HG02852 (cell line): ENCODE measurements around the gene TERB1.

Experiments used
- ATAC-seq: cut with Tn5 transposase; IDR thresholded peaks from one replicate; pipeline ENCODE4 v1.9.1; 2021; ENCODE audit warnings: mild to moderate bottlenecking, moderate library complexity; ENCODE audit not compliant: unreplicated experiment

Gene TERB1

DNA sequence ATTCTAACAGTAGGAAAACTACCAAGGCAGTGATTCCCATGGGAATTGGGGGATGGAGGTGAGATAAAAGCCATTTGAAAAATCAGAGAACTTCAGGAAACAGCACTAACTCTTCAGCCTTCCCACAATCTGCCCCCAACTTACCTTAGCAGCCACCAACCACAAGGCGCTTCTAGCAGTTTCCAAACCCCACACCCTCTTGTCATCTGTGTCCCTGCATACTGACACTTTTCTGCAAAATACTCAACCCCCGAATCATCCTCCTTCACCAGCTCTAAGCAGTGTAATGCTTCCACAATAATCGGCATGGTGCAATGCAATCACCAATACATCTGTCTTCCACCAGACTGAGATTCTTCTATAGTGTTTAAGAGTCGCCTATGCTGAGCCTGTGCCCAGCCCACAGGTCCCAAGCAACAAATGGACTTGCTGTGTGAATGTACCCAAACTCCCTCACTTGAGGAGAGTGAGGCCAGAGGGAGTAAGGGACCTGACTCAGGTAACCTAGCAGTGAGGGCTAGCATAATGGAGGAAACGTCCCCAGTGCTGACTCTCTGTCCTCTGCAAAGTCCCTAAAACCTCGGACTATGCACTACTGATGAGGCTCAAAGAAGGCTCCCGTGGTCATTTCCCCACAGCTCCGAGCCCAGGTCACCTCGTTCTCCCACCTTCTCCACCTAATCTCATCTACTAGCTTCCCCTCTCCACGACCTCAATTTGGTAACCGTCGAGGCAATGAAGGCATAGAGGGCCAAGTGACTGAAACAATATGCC lies 50.9 kb downstream of the TERB1 start:
- no peak for ATAC-seq

DNA sequence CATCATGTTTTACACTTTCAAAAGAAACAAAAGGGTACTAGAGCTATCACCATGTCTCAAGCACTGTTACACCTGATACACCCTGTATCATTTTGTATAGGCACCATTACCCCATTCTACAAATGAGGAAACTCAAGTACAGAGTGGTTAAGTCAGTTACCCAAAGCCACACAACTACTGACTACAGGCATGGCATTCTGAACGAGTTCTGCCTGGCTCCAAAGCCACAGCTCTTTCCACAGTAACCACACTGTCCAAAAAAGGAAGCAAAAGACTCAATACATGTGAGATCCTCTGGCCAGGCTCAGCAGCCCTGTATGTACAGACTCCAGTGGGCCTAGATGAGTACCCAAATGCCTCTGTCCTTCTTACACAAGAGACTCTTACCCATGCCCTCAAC lies 54.7 kb downstream of the TERB1 start:
- no peak for ATAC-seq

DNA sequence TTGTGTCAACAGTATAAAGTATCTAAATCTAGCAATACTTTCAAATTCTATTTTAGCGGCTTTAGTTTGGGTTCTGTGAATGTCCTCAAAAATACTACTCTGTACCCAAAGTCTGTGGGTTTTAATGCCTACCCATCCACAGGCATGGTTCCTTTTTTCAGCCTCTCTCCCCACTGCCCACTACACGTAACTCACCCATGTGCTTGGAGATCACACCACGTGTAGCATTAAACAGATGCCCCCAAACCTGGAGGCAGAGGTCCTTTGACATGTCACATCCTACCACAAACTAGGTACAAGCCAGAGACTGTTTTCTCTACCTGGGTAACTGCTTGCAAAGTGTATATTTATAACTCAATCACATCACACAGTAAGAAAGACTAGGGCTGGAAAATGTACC lies 55.3 kb downstream of the TERB1 start:
- no peak for ATAC-seq

- ATAC-seq = no peak
These were observed 59.2 kb downstream of the TERB1 start for GRCh38 chr16:66741950-66742808.

- ATAC-seq = no peak
These were observed 60.0 kb downstream of the TERB1 start for GRCh38 chr16:66741169-66741900.

DNA sequence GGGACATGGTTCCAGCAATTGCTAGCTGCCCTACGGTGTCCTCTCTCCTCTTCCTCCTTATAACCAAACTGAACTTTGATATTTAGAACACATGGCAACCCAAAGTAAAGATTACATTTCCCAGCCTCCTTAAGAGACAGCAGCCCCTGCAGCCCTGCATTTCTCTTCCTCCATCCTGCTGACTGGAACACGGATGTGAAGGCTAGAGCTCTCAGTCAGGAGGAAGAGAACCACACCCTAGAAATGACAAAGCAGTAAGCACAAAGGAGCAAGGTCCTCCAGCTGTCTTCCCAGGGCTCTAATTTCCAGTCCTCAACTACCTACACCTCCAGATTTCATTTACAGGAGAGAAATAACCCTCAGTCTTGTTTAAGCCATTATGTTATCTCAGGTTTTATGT lies 60.9 kb downstream of the TERB1 start:
- ATAC-seq = no peak

GRCh38 chr16:66740010-66740409 lies 61.4 kb downstream of the TERB1 start:
- ATAC-seq = no peak

DNA sequence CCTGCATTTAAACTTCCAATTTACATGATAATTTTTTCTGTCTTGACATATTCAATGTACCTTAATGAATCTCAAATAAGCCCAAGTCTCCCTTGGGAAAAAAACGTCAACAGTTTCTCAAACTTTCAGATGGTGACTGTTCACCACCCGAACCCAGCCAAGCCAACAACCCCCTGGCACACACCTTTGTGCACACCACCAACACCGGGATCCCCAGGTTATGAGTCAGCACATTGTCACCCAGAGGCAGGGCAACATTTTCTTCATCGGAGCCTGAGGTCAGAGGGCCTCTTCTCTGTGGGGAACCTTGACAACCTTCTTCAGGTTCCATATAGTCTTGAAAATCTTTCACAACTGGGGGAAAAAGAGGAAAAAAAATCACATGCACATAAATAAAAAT lies 65.5 kb downstream of the TERB1 start:
- no peak for ATAC-seq

DNA sequence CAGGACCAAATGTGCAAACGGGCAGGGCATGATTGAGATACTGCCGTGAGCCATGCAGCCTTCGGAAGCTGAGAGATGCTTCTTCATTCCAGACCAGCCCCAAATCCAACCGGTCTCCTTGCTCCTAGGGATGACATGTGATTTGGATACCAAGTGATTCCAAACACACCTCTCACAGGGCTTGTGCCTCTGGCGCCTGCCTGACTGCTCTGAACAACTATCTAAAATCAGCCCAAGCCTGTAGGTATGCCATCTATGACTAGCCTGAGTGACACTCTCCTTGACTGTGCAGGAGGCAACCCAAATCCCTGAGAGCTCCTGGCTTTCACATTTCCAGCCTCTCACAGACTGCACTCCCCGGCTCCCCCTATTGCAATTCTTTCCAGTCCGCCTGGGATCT lies 70.3 kb downstream of the TERB1 start:
- no peak for ATAC-seq

GRCh38 chr16:66728804-66729203 lies 72.6 kb downstream of the TERB1 start:
- no peak for ATAC-seq

DNA sequence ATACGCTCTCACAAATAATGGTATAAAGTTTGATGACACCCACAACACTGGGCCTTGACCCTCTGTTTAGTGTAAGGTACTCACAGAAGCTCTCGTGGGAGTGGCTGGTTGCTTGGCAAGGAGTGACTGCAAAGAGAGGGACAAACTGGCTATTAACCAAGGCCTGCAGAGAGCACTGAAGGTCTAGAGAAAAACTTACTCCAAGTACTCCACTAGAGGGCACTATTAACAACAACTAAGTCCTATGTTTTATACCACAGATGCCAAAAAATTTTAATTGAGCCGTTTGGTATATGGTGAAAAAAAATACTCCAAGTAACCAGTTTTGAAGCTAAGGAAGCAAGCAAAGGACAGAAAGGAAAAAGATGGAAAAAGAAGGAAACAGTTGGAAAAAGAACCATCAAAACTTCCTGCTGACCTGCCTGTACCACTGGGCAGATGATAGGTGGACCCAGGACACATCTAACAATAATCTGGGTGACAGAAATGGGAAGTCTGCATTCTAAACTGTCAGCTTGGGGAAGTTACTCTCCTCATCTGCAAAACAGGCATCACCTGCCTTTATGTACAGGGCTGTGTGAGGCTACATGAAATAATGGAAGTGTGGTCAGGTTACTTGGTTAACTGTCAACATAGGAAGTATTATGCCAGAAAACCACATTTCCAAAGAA lies 73.1 kb downstream of the TERB1 start:
- ATAC-seq = no peak

DNA sequence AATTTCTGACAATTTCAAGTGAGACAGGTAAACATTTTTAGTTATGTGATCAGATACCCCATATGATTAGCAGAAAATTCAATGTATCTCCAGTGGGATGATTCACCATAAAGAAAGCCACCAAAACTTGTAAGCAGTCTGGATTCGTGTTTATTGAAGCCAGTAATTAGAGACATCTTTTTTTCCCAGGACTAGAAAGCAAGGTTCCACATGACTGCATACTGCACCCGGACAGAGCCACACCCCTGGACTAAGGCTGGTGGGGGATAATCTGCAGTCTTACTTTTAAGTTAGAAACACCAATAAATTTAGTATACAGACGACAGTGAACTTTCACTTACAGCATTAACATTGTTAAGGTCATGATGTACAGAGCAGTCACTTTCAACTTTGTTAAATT lies 80.6 kb downstream of the TERB1 start:
- no peak for ATAC-seq

GRCh38 chr16:66719246-66719645 lies 82.1 kb downstream of the TERB1 start:
- ATAC-seq = no peak

- no peak for ATAC-seq
These were observed 83.6 kb downstream of the TERB1 start for GRCh38 chr16:66717776-66718175.

DNA sequence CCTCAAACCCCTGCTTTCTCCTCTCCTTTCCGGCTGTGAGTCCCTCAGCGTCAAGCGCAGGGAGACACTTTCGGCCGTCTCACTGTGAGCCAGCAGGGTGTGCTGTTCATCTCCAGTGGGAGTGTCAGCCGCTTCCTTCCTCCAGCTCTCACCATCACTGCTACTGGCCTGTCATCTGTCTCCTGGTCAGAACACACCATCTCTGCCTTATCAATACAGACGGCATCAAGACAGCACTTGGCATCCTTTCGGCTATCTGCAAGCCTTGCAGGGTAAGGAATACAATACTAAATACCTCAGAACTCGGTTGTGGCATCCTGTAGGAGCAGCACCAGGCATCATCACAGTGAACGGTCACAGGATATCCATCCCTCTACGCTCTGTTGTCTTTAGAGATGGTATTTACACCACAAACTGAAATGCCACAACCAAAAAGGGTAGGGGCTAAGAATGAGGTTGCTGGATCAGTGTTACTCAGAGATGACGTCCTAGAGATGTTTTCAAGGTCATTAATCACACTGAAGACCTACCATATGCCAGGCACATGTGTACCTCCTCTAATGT lies 84.2 kb downstream of the TERB1 start:
- ATAC-seq = no peak

- ATAC-seq = no peak
These were observed 86.6 kb downstream of the TERB1 start for GRCh38 chr16:66714654-66715307.

GRCh38 chr16:66714062-66714461 lies 87.3 kb downstream of the TERB1 start:
- ATAC-seq = no peak

GRCh38 chr16:66713076-66713475 lies 88.3 kb downstream of the TERB1 start:
- ATAC-seq = no peak

DNA sequence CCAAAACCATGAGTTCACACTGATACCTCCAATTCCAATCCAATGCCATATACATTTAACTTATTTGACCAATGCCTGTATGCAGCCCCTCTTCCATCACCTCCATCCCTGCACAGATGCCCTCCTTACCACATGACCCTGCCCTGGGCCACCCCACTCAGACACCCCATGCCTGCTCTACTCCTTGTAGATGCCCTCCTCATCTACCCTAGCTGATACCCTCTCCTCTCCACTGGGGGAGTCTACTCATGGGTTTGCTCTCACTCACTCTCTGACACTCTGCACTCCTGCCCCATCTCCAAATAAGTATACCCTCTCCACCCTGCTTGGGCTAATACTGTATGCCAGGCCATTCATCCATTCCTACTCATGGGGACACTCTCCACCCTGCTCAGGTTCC lies 88.9 kb downstream of the TERB1 start:
- no peak for ATAC-seq

- ATAC-seq = no peak
These were observed 89.8 kb downstream of the TERB1 start for GRCh38 chr16:66711581-66711980.
